ENCODE measurements around the gene FAM222B.
A peak's percentile ranks its signal among the peaks of the same experiment; 100 is the strongest.
"Not testable (repeated sequence)": the region's sequence is repeated elsewhere in the genome, so short reads cannot be mapped to it uniquely, and the experiment has no call there.

The FAM222B gene

GRCh38 chr17:28862561-28862960 lies 20.0 kb upstream of the FAM222B start:
- Mint-ChIP-seq H3K27ac (peak overlapping the region; percentile 14), H3K4me1 (peaks cover 12% of the 10 kb centered on the region), H3K27me3 (no peaks in the 10 kb centered on the region), H3K9me3 (no peaks in the 10 kb centered on the region), H3K4me3 (no peak overlapping the region), H3K36me3 (peaks cover 25% of the 10 kb centered on the region)
- DNase-seq = no peak
- CTCF ChIA-PET = interaction anchor here (1.2 to 1.8 kb wide), 3 partner anchors 9 to 36 kb away, joined by 3 to 6 read pairs (median 4); no protein-coding TSS in a partner anchor

GRCh38 chr17:28861393-28862203 lies 19.0 kb upstream of the FAM222B start:
- Mint-ChIP-seq H3K4me3 (no peak overlapping the region), H3K36me3 (peaks cover 27% of the 10 kb centered on the region), H3K27ac (peak overlapping the region; percentile 15), H3K9me3 (no peaks in the 10 kb centered on the region), H3K4me1 (peaks cover 14% of the 10 kb centered on the region), H3K27me3 (no peaks in the 10 kb centered on the region)
- no peak for DNase-seq
- CTCF ChIA-PET = interaction anchor here (0.7 to 1.8 kb wide), 5 partner anchors 10 to 98 kb away, joined by 3 to 6 read pairs (median 4); partner anchors contain the start of gene FLOT2

GRCh38 chr17:28860363-28860808 lies 17.8 kb upstream of the FAM222B start:
- H3K36me3 Mint-ChIP-seq = peaks cover 29% of the 10 kb centered on the region
- H3K4me3 Mint-ChIP-seq = no peak overlapping the region
- H3K27me3 Mint-ChIP-seq = no peaks in the 10 kb centered on the region
- CTCF ChIA-PET = interaction anchor here (0.9 kb wide), 1 partner anchor 37 kb away, joined by 3 read pairs; the partner anchor contains the start of gene FLOT2
- no peak for DNase-seq
- H3K9me3 Mint-ChIP-seq = no peaks in the 10 kb centered on the region
- H3K4me1 Mint-ChIP-seq = peaks cover 18% of the 10 kb centered on the region
- H3K27ac Mint-ChIP-seq = no peak overlapping the region

GRCh38 chr17:28858801-28859355 lies 16.3 kb upstream of the FAM222B start:
- peaks cover 31% of the 10 kb centered on the region for H3K36me3 Mint-ChIP-seq
- no peak overlapping the region for H3K27ac Mint-ChIP-seq
- CTCF ChIA-PET = interaction anchor here (0.5 to 1.3 kb wide), 2 partner anchors 10 to 90 kb away, joined by 3 to 6 read pairs; no protein-coding TSS in a partner anchor
- H3K4me1 Mint-ChIP-seq = peaks cover 31% of the 10 kb centered on the region
- H3K27me3 Mint-ChIP-seq = no peaks in the 10 kb centered on the region
- no peak for DNase-seq
- H3K9me3 Mint-ChIP-seq = no peaks in the 10 kb centered on the region
- H3K4me3 Mint-ChIP-seq = no peak overlapping the region

GRCh38 chr17:28857905-28858800 lies 15.6 kb upstream of the FAM222B start:
- H3K27ac Mint-ChIP-seq = peak overlapping the region; percentile 62
- H3K4me3 Mint-ChIP-seq = no peak overlapping the region
- peaks cover 34% of the 10 kb centered on the region for H3K4me1 Mint-ChIP-seq
- no peaks in the 10 kb centered on the region for H3K27me3 Mint-ChIP-seq
- CTCF ChIA-PET = interaction anchor here (1.3 kb wide), 1 partner anchor 9 kb away, joined by 6 read pairs; no protein-coding TSS in a partner anchor
- no peak for DNase-seq
- no peaks in the 10 kb centered on the region for H3K9me3 Mint-ChIP-seq
- H3K36me3 Mint-ChIP-seq = peaks cover 31% of the 10 kb centered on the region

- H3K27ac Mint-ChIP-seq = no peak overlapping the region
- CTCF ChIA-PET = interaction anchor here (0.8 to 1.7 kb wide), 5 partner anchors 14 to 129 kb away, joined by 3 to 4 read pairs (median 3); no protein-coding TSS in a partner anchor
- H3K4me1 Mint-ChIP-seq = peaks cover 28% of the 10 kb centered on the region
Measured at GRCh38 chr17:28856028-28856574, 13.5 kb upstream of the FAM222B start.

GRCh38 chr17:28855336-28855679 lies 12.7 kb upstream of the FAM222B start:
- CTCF ChIA-PET = interaction anchor here (0.8 to 1.7 kb wide), 3 partner anchors 15 to 92 kb away, joined by 3 to 4 read pairs (median 3); no protein-coding TSS in a partner anchor
- Mint-ChIP-seq H3K36me3 (peaks cover 23% of the 10 kb centered on the region), H3K27ac (peak overlapping the region; percentile 77), H3K27me3 (no peaks in the 10 kb centered on the region), H3K4me1 (peaks cover 28% of the 10 kb centered on the region), H3K4me3 (peak overlapping the region; percentile 80), H3K9me3 (no peaks in the 10 kb centered on the region)
- DNase-seq = no peak

More at GRCh38 chr17:28856028-28856574, 13.5 kb upstream of the FAM222B start:
- H3K36me3 Mint-ChIP-seq = peaks cover 26% of the 10 kb centered on the region
- peak overlapping the region; percentile 80 for H3K4me3 Mint-ChIP-seq
- no peaks in the 10 kb centered on the region for H3K27me3 Mint-ChIP-seq
- DNase-seq = no peak
- H3K9me3 Mint-ChIP-seq = no peaks in the 10 kb centered on the region

GRCh38 chr17:28854457-28855335 lies 12.1 kb upstream of the FAM222B start, which contains the start of gene ERAL1:
TSS of gene ERAL1 (plus strand) at chr17:28855016. CDS start at chr17:28855035, 19 bp downstream.
- peak within 1 kb of the TSS; percentile 77 for H3K27ac Mint-ChIP-seq
- H3K4me3 Mint-ChIP-seq = peak within 1 kb of the TSS; percentile 80
- no peaks in the 10 kb centered on the region for H3K27me3 Mint-ChIP-seq
- no peaks in the 10 kb centered on the region for H3K9me3 Mint-ChIP-seq
- peak; percentile 93 for DNase-seq
- H3K36me3 Mint-ChIP-seq = peaks cover 22% of the 10 kb centered on the region
- CTCF ChIA-PET = interaction anchor here (1.7 kb wide), 1 partner anchor 91 kb away, joined by 3 read pairs; no protein-coding TSS in a partner anchor
- H3K4me1 Mint-ChIP-seq = peaks cover 28% of the 10 kb centered on the region

- CTCF ChIA-PET = interaction anchor here (0.7 kb wide), 1 partner anchor 89 kb away, joined by 4 read pairs; no protein-coding TSS in a partner anchor
- Mint-ChIP-seq H3K36me3 (peaks cover 11% of the 10 kb centered on the region), H3K9me3 (no peaks in the 10 kb centered on the region), H3K4me3 (peak overlapping the region; percentile 31), H3K27me3 (no peaks in the 10 kb centered on the region), H3K27ac (no peak overlapping the region), H3K4me1 (peaks cover 33% of the 10 kb centered on the region)
- no peak for DNase-seq
Measured at GRCh38 chr17:28853295-28853694, 10.7 kb upstream of the FAM222B start.

- peak; percentile 36 for DNase-seq
- Mint-ChIP-seq H3K36me3 (no peaks in the 10 kb centered on the region), H3K4me1 (peaks cover 10% of the 10 kb centered on the region), H3K4me3 (no peak overlapping the region), H3K9me3 (no peaks in the 10 kb centered on the region), H3K27ac (no peak overlapping the region), H3K27me3 (no peaks in the 10 kb centered on the region)
- CTCF ChIA-PET = interaction anchor here (0.8 to 2.5 kb wide), 17 partner anchors 9 to 104 kb away, joined by 3 to 12 read pairs (median 4); partner anchors contain the start of genes DHRS13 and FLOT2
Measured at GRCh38 chr17:28849281-28849680, 6.7 kb upstream of the FAM222B start.

GRCh38 chr17:28848667-28849066 lies 6.1 kb upstream of the FAM222B start:
- CTCF ChIA-PET = interaction anchor here (0.8 to 2.5 kb wide), 16 partner anchors 10 to 105 kb away, joined by 3 to 12 read pairs (median 4); partner anchors contain the start of genes DHRS13 and FLOT2
- H3K4me3 Mint-ChIP-seq = not testable (repeated sequence)

GRCh38 chr17:28846699-28847098 lies 4.1 kb upstream of the FAM222B start:
- H3K4me3 Mint-ChIP-seq, H3K9me3 Mint-ChIP-seq, H3K27ac Mint-ChIP-seq, DNase-seq, CTCF ChIA-PET, H3K36me3 Mint-ChIP-seq, H3K27me3 Mint-ChIP-seq: not testable (repeated sequence)
- peaks cover 14% of the 10 kb centered on the region for H3K4me1 Mint-ChIP-seq

More at GRCh38 chr17:28848667-28849066, 6.1 kb upstream of the FAM222B start:
- H3K9me3 Mint-ChIP-seq, H3K27ac Mint-ChIP-seq, H3K36me3 Mint-ChIP-seq, H3K4me1 Mint-ChIP-seq, H3K27me3 Mint-ChIP-seq: not testable (repeated sequence)
- DNase-seq = peak; percentile 79

Data from activated naive CD4-positive, alpha-beta T cell treated with anti-CD3 and anti-CD28 coated beads, Interleukin-2, amount 10 ng/mL, durations not matched to agents 7 days and 5 days (primary cell).